Activated CD8-positive, alpha-beta memory T cell treated with anti-CD3 and anti-CD28 coated beads, Interleukin-2, amount 50 U/mL, for 1 hour (primary cell): ENCODE measurements around the gene ZNF384.

Experiments
- DNase-seq: peaks from one replicate; pipeline ENCODE4 v3.0.0-alpha.2; 2020; ENCODE audit errors: extremely low read depth

The ZNF384 gene

GRCh38 chr12:6699259-6699988 is 10.2 kb upstream of the ZNF384 start:
- no peak for DNase-seq

GRCh38 chr12:6698352-6699046 is 9.3 kb upstream of the ZNF384 start:
- DNase-seq: no peak

- no peak for DNase-seq
Observed at GRCh38 chr12:6697584-6698351, 8.6 kb upstream of the ZNF384 start.

GRCh38 chr12:6696690-6697583 is 7.8 kb upstream of the ZNF384 start:
- DNase-seq: no peak

- DNase-seq: no peak
Observed at GRCh38 chr12:6695313-6696045, 6.3 kb upstream of the ZNF384 start.

GRCh38 chr12:6694701-6695100 is 5.5 kb upstream of the ZNF384 start:
- no peak for DNase-seq

GRCh38 chr12:6693832-6694355 is 4.7 kb upstream of the ZNF384 start:
- DNase-seq: no peak

- no peak for DNase-seq
Observed at GRCh38 chr12:6692888-6693287, 3.7 kb upstream of the ZNF384 start.

- DNase-seq: no peak
Observed at GRCh38 chr12:6691473-6691872, 2.3 kb upstream of the ZNF384 start.

- DNase-seq: no peak
Observed at GRCh38 chr12:6688543-6688998, 604 bp downstream of the ZNF384 start.

- no peak for DNase-seq
Observed at GRCh38 chr12:6685814-6686213, 3.4 kb downstream of the ZNF384 start.

GRCh38 chr12:6684609-6685008 is 4.6 kb downstream of the ZNF384 start:
- no peak for DNase-seq

- no peak for DNase-seq
Observed at GRCh38 chr12:6676962-6677361, 12.2 kb downstream of the ZNF384 start.

GRCh38 chr12:6672143-6672542 is 17.0 kb downstream of the ZNF384 start:
- no peak for DNase-seq

- DNase-seq: no peak
Observed at GRCh38 chr12:6667559-6668210, 21.5 kb downstream of the ZNF384 start.

GRCh38 chr12:6666211-6666610 is 23.0 kb downstream of the ZNF384 start:
- no peak for DNase-seq

- no peak for DNase-seq
Observed at GRCh38 chr12:6664902-6665301, 24.3 kb downstream of the ZNF384 start.

- DNase-seq: peak; percentile 95
Observed at GRCh38 chr12:6662906-6663742, 26.1 kb downstream of the ZNF384 start, which contains the start of gene ING4. ING4 (minus strand) TSS chr12:6663119; CDS start chr12:6663101, 18 bp downstream.

GRCh38 chr12:6662602-6662905 is 26.6 kb downstream of the ZNF384 start:
- no peak for DNase-seq
